Measurements from ENCODE around the gene NRAS. TPM values are rescaled to one million over a fixed set of nuclear protein-coding genes. Genes with fewer than 3 reads are reported as not detected.

Gene NRAS
- polyA plus RNA-seq, 1 donor from 2014 or later, result 30.6 TPM

DNA sequence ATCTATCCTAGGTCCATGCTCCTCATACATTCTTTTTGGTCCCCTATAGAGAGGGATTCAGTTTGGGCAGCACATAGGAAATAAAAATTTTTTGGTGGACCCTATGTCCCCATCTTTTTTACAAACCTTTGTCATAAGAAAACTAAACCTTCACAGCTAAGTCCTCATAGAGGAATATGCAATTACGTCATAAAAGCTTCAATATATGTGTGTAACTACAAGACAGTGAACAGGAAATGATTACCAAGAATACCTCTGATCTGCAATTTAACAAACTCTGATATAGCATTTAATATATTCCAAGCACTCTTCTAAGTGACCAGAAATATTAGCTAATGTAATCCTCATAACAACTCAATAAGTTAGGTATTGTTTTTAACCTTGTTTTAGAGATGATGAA lies 40.5 kb downstream of the NRAS start:
- Mint-ChIP-seq H3K4me1 (no peaks in the 10 kb centered on the region), H3K4me3 (no peak overlapping the region), H3K27ac (no peak overlapping the region), H3K27me3 (peaks cover 14% of the 10 kb centered on the region), H3K9me3 (no peaks in the 10 kb centered on the region), H3K36me3 (no peaks in the 10 kb centered on the region)

DNA sequence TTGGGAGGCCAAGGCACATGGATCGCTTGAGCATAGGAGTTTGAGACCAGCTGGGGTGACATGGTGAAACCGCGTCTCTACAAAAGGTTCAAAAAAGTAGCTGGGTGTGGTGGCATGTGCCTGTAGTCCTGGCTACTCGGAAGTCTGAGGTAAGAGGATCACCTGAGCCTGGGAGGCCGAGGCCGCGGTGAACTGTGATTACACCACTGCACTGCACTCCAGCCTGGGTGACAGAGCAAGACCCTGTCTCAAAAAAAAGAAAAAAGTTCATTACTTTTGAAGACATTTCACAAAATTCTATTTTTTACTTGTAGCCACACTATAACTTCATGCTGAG lies 44.7 kb downstream of the NRAS start:
- H3K36me3 Mint-ChIP-seq, result no peaks in the 10 kb centered on the region
- no peak overlapping the region for H3K27ac Mint-ChIP-seq
- H3K4me3 Mint-ChIP-seq, result peak overlapping the region in 1 of 4 donors; percentile 16
- H3K4me1 Mint-ChIP-seq, result peaks cover 0 to 8% (median 0%) of the 10 kb centered on the region in 3 donors
- no peaks in the 10 kb centered on the region for H3K9me3 Mint-ChIP-seq
- peaks cover 14% of the 10 kb centered on the region for H3K27me3 Mint-ChIP-seq

DNA sequence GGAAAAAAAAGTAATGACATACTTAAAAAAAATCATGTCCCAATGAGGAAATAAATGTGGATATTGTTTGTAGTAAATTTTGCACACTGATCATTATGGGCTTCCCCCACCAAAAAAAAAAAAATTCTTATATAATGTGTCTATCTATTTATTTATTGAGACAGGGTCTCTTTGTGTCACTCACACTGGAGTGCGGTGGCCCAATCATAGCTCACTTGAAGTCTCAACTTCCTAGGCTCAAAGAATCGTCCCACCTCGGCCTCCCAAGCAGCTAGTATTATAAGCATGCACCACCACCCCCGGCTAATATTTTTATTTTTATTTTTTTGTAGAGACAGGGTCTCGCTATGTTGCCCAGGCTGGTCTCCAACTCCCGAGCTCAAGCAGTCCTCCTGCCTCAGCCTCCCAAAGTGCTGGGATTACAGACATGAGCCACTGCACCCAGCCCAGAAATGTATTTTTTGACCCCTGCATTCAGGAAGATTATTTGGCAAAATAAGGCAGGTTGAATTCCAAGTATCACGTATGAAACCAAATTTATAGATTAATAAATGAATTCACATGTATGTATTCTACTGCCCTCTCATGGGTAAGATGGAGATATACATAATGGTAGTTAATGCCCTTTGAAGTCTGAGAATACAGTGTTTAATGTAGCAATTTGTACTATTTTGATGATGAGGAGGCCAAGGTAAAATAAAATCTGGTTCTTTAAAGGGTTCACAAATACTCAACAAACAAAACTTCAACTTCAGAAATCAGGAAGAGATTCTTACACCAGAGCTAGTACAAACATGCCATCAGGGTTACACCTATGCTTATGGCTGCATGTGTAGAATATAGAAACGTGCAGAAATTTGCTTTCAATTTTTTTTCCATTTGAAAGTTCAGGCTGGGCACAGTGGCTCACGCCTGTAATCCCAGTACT lies 45.3 kb downstream of the NRAS start:
- no peaks in the 10 kb centered on the region for H3K36me3 Mint-ChIP-seq
- H3K4me3 Mint-ChIP-seq, result peak overlapping the region; percentile 51 to 86 (median 58)
- no peak overlapping the region for H3K27ac Mint-ChIP-seq
- no peaks in the 10 kb centered on the region for H3K9me3 Mint-ChIP-seq
- peaks cover 15% of the 10 kb centered on the region for H3K27me3 Mint-ChIP-seq
- peaks cover 0 to 8% (median 0%) of the 10 kb centered on the region in 3 donors for H3K4me1 Mint-ChIP-seq

DNA sequence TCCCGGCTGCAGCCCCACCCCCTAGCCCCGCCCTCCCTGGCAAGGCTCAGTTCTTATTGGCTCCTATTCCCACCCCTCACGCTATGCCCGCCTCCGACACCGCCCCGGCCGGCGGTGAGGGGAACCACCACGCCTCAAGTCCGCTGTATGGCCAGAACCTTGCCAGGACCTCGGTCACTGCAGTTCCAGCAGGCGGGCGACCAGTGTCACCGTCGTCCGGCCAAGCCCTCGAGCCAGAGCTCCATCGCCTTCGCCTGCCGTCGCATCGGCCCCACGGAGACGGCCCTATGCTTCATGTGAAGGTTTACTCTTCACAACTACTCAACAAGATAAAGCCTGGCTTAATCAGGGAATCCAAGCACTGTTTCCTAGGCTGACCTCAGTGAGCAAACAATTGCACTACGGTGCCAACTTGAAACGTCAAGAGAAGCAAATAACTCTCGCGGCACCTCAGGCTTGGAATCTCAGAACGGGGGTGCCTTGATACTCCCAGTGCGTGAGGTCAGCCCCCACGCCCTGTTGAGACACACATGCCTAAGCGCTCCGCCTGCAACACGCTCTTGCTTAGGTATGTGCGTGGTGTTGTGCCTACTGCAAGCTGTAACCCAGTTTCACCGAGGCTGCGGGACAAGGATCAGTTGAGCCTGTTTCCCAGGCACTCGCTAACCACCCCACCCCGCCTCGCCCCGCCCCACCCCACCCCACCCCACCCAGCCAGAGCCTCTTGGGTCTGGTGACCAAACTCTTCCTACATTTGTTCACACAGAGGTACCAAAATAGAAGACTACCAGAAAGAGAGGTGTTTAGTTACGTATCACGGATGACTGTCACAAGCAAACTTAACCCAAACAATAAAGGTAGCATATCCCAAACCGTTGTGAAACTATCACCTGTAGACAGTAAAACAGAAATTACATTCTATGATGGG lies 46.2 kb downstream of the NRAS start:
- Mint-ChIP-seq H3K4me1 (peaks cover 0 to 8% (median 0%) of the 10 kb centered on the region in 3 donors), H3K4me3 (peak overlapping the region; percentile 86 to 99 (median 98)), H3K27ac (peak overlapping the region; percentile 2 to 88 (median 64)), H3K27me3 (peaks cover 14% of the 10 kb centered on the region), H3K36me3 (no peaks in the 10 kb centered on the region), H3K9me3 (no peaks in the 10 kb centered on the region)

DNA sequence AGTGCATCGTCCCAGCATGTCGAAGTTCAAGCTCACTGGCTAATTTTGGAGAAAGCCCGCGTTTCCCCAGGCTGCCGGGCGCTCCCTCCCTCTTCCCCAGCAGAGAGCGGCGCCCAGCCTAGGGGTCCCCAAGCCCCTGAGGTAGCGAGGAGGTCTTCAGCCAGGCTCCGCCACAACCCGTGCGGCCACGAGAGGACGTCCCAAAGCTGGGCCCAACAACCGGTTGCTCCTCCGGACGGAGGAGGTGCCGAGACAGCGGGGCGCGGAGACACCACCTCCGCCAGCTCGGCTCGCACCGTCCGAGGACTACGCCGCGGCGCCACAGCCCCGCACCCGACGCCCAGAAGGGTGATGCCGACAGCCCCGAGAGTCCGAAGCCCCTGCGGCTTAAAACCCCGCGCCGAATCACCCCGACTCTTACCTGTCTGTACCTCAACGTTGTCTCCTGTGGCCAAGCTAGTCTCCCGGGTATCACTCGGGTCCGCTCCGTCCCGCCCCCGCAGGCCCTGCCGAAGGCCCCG lies 46.9 kb downstream of the NRAS start, which contains the start of gene DENND2C:
Gene DENND2C (minus strand): TSS at position 488 of the 521 bp plus-strand sequence. CDS start 44,065 bp downstream, outside the sequence.
- peak within 1 kb of the TSS; percentile 2 to 88 (median 64) for H3K27ac Mint-ChIP-seq
- peaks cover 13% of the 10 kb centered on the region for H3K27me3 Mint-ChIP-seq
- no peaks in the 10 kb centered on the region for H3K9me3 Mint-ChIP-seq
- H3K4me1 Mint-ChIP-seq, result peaks cover 0 to 8% (median 0%) of the 10 kb centered on the region in 3 donors
- no peaks in the 10 kb centered on the region for H3K36me3 Mint-ChIP-seq
- H3K4me3 Mint-ChIP-seq, result peak within 1 kb of the TSS; percentile 86 to 99 (median 98)

DNA sequence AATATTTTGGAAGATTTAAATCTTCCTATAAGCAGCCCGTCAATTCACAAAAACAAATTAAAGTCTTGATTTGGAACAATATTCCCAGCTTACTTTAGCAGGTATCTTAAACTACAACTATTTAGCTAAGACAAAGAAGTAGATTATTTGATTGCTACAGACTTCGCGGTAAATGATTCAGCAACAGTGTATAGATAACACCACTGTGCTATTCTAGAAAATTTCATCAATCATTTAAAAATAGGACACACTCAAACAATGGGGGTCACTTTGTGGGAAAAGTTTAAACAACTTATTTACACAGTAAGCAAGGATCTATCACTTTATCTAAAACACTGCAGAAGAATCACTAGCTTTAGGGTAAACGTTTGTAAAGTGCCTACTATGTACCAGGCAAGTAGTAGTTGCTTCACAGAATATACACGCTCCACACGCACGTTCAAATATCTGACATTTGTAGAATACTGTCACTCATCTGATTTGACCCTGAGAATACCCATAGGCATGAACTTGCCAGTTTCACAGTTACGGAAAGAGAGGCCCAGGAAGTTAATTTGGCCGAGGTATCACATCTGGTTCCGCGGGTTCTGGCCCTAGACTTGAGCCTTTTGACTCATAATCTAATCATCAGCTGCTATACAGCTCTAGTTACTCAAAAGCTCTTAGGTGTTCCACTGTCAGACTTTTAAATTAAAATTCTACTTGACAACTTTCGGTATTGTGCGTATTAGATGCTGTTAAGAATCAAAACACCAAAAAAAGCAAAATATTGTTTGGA lies 47.6 kb downstream of the NRAS start:
- H3K4me1 Mint-ChIP-seq, result peaks cover 0 to 8% (median 0%) of the 10 kb centered on the region in 3 donors
- no peaks in the 10 kb centered on the region for H3K9me3 Mint-ChIP-seq
- H3K27ac Mint-ChIP-seq, result peak overlapping the region in 1 of 3 donors; percentile 88

DNA sequence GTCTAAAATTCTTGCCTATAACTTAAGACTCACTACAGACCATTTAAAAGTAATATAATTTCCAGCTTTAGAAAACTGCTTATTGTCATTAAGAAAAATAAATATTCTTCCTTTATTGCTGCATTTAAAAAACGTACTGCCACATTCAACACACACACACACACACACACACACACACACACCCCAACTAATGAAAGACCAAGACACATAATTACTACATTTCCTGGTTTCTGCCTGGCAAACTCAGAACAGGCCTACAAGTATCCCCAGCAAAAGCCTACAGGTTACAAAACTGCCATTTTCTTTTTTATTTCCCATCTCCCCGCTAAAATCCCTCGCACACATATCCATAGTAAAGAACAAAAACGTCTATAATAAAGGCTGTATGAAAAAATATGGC lies 48.2 kb downstream of the NRAS start:
- no peak overlapping the region for H3K27ac Mint-ChIP-seq
- no peaks in the 10 kb centered on the region for H3K9me3 Mint-ChIP-seq
- H3K4me3 Mint-ChIP-seq, result peak overlapping the region in 1 of 4 donors; percentile 86
- H3K36me3 Mint-ChIP-seq, result no peaks in the 10 kb centered on the region
- peaks cover 9% of the 10 kb centered on the region for H3K27me3 Mint-ChIP-seq
- H3K4me1 Mint-ChIP-seq, result peaks cover 0 to 8% (median 0%) of the 10 kb centered on the region in 3 donors

More for the DNA sequence above, 47.6 kb downstream of the NRAS start:
- Mint-ChIP-seq H3K4me3 (peak overlapping the region; percentile 86 to 99 (median 98)), H3K36me3 (no peaks in the 10 kb centered on the region), H3K27me3 (peaks cover 9% of the 10 kb centered on the region)

DNA sequence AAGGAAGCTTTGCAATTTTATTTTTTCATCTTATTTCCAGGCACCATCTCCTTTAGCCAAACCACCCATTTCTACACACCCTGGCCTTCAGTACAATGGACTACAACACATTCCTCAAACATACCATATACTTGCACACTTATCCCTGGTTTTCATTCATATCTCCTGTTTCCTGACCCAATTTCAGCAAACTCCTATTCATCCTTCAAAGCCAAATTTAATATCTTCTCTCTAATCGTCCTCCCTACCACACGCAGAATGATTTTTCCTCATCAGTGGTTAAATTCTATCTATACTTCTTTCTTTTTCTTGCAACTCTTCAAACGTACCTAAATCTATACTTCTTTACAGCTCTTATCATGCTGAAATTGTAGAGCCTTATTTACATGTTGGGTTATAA lies 49.6 kb downstream of the NRAS start:
- Mint-ChIP-seq H3K9me3 (no peaks in the 10 kb centered on the region), H3K27ac (no peak overlapping the region), H3K4me1 (peaks cover 0 to 8% (median 0%) of the 10 kb centered on the region in 3 donors), H3K27me3 (peaks cover 9% of the 10 kb centered on the region), H3K36me3 (no peaks in the 10 kb centered on the region), H3K4me3 (peak overlapping the region in 1 of 4 donors; percentile 39)

DNA sequence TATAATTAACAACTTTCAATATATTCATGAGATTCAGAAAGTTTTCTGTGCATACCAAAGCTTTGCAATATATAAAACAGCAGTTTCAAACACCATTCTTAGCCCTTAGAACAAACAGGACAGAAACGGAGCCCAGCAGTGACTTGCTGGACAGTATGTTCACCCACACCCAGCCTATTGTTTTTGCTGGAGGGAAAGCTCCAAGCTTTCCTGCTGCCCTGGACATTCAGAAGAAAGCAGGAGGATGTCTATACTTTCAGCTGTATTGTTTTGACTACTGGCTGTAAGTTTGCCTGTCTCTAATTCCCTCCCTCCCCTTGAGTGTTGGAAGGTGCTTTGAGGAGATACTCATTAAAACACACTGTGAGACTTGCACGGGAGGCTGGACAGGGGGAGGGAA lies 56.3 kb downstream of the NRAS start:
- H3K27me3 Mint-ChIP-seq, result peaks cover 8% of the 10 kb centered on the region
- H3K36me3 Mint-ChIP-seq, result no peaks in the 10 kb centered on the region
- H3K4me1 Mint-ChIP-seq, result peaks cover 0 to 2% (median 0%) of the 10 kb centered on the region in 3 donors
- no peaks in the 10 kb centered on the region for H3K9me3 Mint-ChIP-seq
- H3K27ac Mint-ChIP-seq, result no peak overlapping the region
- no peak overlapping the region for H3K4me3 Mint-ChIP-seq

Other genes with a start within 250 kb of the NRAS start
- 28.0 TPM for gene TRIM33, start 205.6 kb downstream of the NRAS start, polyA plus RNA-seq
- 87.5 TPM for gene BCAS2, start 135.2 kb downstream of the NRAS start, polyA plus RNA-seq
- 0.25 TPM for gene DENND2C, start 46.7 kb downstream of the NRAS start, polyA plus RNA-seq
- gene AMPD1, start 21.2 kb downstream of the NRAS start, polyA plus RNA-seq, result 0.21 TPM
- 312 TPM for gene CSDE1, start 41.2 kb upstream of the NRAS start, polyA plus RNA-seq
- gene SIKE1, start 63.9 kb upstream of the NRAS start, polyA plus RNA-seq, result 33.9 TPM
- not detected for gene SYCP1, start 138.1 kb upstream of the NRAS start, polyA plus RNA-seq